Measurements from ENCODE around the gene NBEAL2. TPM values are rescaled to one million over a fixed set of nuclear protein-coding genes. Genes with fewer than 3 reads are reported as not detected.

The NBEAL2 gene
- total and polyA plus RNA-seq, 2 of the 8 experiments (the other 6 are each of a cell fraction or from before 2014, with no cell fraction given) = 27.3 to 46.9 TPM

- TF ChIP-seq SP1 (IDR thresholded peaks at IDR 0.05; ENCODE audit: low read depth, low read length) = no peak
- no peak for TF ChIP-seq SIN3A (conservative IDR thresholded peaks at IDR 0.05 in 1 of 2, IDR thresholded peaks at IDR 0.05 in 1 of 2; ENCODE audit: low read depth in 1 of 2, low read length in 2 of 2)
- no peak for TF ChIP-seq CTCF (IDR thresholded peaks at IDR 0.05; ENCODE audit: control extremely low read depth in 1 of 3, insufficient read depth in 1 of 3, low read depth in 1 of 3, low read length in 3 of 3)
- no peak for TF ChIP-seq JUN (IDR thresholded peaks at IDR 0.05; ENCODE audit: low read depth, low read length)
- no peak overlapping the region for H2AFZ ChIP-seq (ENCODE audit: low read length)
- peaks cover 33 to 55% of the 10 kb centered on the region in 2 experiments for H4K20me1 ChIP-seq (replicated peaks in 1 of 2; ENCODE audit: control insufficient read depth in 1 of 2, insufficient read depth in 2 of 2, low read length in 2 of 2)
- H3K4me3 ChIP-seq (ENCODE audit: extremely low read depth in 1 of 4, insufficient read depth in 2 of 4, low read depth in 3 of 4, low read length in 4 of 4) = no peak overlapping the region
- no peak overlapping the region for H3K56ac ChIP-seq (replicated peaks; ENCODE audit: insufficient read length, low read depth, low read length)
- H3K14ac ChIP-seq (ENCODE audit: insufficient read length) = no peak overlapping the region
- H3K27me3 ChIP-seq (replicated peaks in 1 of 4; ENCODE audit: control insufficient read depth in 3 of 4, extremely low read depth in 1 of 4, insufficient read depth in 3 of 4, low read length in 3 of 4) = no peaks in the 10 kb centered on the region
- no peaks in the 10 kb centered on the region for H3K36me3 ChIP-seq (ENCODE audit: control insufficient read depth in 2 of 4, insufficient read depth in 4 of 4, low read length in 3 of 4)
- DNase-seq (ENCODE audit: low read depth in 1 of 2, low spot score in 2 of 2) = no peak
- H3K23me2 ChIP-seq (ENCODE audit: low read depth, low read length) = peaks cover 3% of the 10 kb centered on the region
- H3K9me3 ChIP-seq (ENCODE audit: insufficient read depth in 2 of 2, low read depth in 1 of 2, low read length in 1 of 2) = no peaks in the 10 kb centered on the region
- no peak overlapping the region for H3K4me2 ChIP-seq (ENCODE audit: insufficient read depth in 1 of 2, low read depth in 2 of 2, low read length in 2 of 2)
- no peak overlapping the region for H2BK12ac ChIP-seq (ENCODE audit: low read depth, low read length)
- FAIRE-seq = no peak
- H2AK5ac ChIP-seq (ENCODE audit: low read depth, low read length) = no peak overlapping the region
- no peak overlapping the region for H3K18ac ChIP-seq (ENCODE audit: extremely low read depth, low read length)
- no peak overlapping the region for H3K27ac ChIP-seq (ENCODE audit: low read depth, low read length)
- H3K9ac ChIP-seq (replicated peaks in 1 of 4; ENCODE audit: extremely low read depth in 1 of 4, low read depth in 3 of 4, low read length in 3 of 4) = no peak overlapping the region
- no peak overlapping the region for H4K5ac ChIP-seq (ENCODE audit: insufficient read length, low read depth, low read length)
- ChIA-PET CTCF (ENCODE audit: partially characterized antibody) (interaction anchor here (1.0 to 1.9 kb wide), 5 partner anchors 9 to 42 kb away, joined by 3 to 10 read pairs (median 3); no protein-coding TSS in a partner anchor), POLR2A (ENCODE audit: partially characterized antibody) (interaction anchor here (0.9 to 1.4 kb wide), 2 partner anchors 25 to 53 kb away, joined by 4 to 5 read pairs; partner anchors contain the start of gene NBEAL2)
- H2BK15ac ChIP-seq (ENCODE audit: low read length) = no peak overlapping the region
- H2BK20ac ChIP-seq (ENCODE audit: low read length) = no peak overlapping the region
- peaks cover 54% of the 10 kb centered on the region for H3K79me1 ChIP-seq (ENCODE audit: low read depth, low read length)
- H3K79me2 ChIP-seq (ENCODE audit: control insufficient read depth in 1 of 2, insufficient read depth in 2 of 2, low read length in 2 of 2) = peaks cover 45 to 94% of the 10 kb centered on the region in 2 experiments
- H4K91ac ChIP-seq (replicated peaks; ENCODE audit: insufficient read length, low read length) = no peak overlapping the region
- H3K4ac ChIP-seq (replicated peaks; ENCODE audit: insufficient read length, low read depth, low read length) = no peak overlapping the region
- H2BK5ac ChIP-seq (ENCODE audit: low read depth, low read length) = no peak overlapping the region; the same call in 1 of the 2 replicates
- H2BK120ac ChIP-seq (replicated peaks; ENCODE audit: low read depth, low read length) = no peak overlapping the region
- WGBS, 2 experiments (ENCODE audit: extremely low coverage in 1 of 2, insufficient coverage in 1 of 2, insufficient read length in 1 of 2, insufficient replicate concordance in 2 of 2, low coverage in 1 of 2, low lambda C conversion rate in 2 of 2, missing lambda C conversion rate in 1 of 2) = 90% methylated on average over 3 of the region's 3 CpGs; no CpG with 5 or more reads in 1 of the 2 experiments
- peaks cover 3 to 13% (median 7%) of the 10 kb centered on the region in 4 experiments; a peak in 5 of 7 replicates for H3K4me1 ChIP-seq (replicated peaks in 1 of 4; ENCODE audit: control insufficient read depth in 3 of 4, insufficient read depth in 4 of 4, low read length in 3 of 4)
- no peak overlapping the region for H4K8ac ChIP-seq (ENCODE audit: extremely low read depth, insufficient read depth, low read length)
- no peak overlapping the region for H3K23ac ChIP-seq (ENCODE audit: insufficient read length)
Measured at GRCh38 chr3:46955801-46956259, 23.6 kb upstream of the NBEAL2 start.
